ENCODE measurements around the gene IMPG1.

Gene IMPG1

GRCh38 chr6:75892384-75892783 is 180.1 kb downstream of the IMPG1 start:
- DNase-seq: no peak

GRCh38 chr6:75884822-75885221 is 187.6 kb downstream of the IMPG1 start:
- DNase-seq: no peak

- DNase-seq: no peak
Measured at GRCh38 chr6:75882734-75883133, 189.7 kb downstream of the IMPG1 start.

DNA sequence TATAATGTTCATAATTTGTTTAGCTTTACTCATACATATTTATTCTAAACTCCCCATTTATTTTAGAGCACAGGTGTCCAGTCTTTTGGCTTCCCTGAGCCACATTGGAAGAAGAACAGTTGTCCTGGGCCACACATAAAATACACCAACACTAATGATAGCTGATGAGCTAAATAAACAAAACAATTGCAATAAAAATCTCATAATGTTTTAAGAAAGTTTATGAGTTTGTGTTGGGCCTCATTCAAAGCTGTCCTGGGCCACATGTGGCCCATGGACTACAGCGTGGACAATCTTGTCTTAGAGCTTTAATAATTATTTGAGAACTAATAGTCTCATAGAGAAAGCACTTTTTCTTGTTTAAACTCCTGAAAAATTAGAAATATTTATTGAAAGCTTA is 192.2 kb downstream of the IMPG1 start:
- DNase-seq: no peak

DNA sequence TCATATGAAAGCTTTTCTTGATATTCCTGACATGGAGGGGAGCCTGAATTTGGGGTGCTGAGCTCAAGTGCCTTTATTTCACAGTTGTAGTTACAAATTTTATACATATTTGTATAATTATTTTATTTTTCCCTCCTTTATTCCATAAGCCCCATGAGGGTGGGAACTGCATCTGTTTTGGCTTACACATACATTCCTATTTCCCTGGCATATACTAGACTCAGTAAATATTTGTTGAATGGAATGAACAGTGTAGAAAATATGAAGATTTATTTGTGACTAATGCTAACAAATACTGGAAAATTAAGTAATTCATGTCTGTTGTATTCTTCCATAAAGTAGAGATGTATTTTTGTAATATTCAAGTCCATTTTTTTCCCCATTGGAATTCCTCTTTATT is 196.3 kb downstream of the IMPG1 start:
- DNase-seq: no peak

DNA sequence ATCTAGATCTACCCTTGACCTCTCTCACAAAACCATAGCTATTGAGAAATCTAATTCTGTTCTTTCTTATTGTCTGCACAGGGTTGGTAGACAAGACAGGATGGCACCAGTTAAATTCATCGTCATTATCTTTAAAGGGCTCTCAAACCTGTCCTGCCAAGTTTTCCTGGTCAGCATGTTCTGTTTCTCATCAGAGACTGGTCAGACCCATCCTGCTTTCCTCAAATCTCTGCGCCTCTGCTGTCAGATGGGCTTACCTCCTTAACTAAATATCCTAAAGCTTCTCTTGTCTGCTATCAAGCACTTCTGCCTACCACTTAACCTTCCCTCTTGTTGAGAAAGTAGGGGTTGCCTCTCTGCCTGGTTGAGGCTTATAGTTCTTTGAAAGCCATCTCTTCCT is 198.2 kb downstream of the IMPG1 start:
- no peak for DNase-seq

Data from NCI-H69 (cell line).